AML-193 (cell line): ENCODE data around the gene SSU72.

Experiments used
- DNase-seq, 2 experiments: peaks; one replicate each; lab custom pipeline; 2025; lab: John Stamatoyannopoulos, UW

The SSU72 gene

DNA sequence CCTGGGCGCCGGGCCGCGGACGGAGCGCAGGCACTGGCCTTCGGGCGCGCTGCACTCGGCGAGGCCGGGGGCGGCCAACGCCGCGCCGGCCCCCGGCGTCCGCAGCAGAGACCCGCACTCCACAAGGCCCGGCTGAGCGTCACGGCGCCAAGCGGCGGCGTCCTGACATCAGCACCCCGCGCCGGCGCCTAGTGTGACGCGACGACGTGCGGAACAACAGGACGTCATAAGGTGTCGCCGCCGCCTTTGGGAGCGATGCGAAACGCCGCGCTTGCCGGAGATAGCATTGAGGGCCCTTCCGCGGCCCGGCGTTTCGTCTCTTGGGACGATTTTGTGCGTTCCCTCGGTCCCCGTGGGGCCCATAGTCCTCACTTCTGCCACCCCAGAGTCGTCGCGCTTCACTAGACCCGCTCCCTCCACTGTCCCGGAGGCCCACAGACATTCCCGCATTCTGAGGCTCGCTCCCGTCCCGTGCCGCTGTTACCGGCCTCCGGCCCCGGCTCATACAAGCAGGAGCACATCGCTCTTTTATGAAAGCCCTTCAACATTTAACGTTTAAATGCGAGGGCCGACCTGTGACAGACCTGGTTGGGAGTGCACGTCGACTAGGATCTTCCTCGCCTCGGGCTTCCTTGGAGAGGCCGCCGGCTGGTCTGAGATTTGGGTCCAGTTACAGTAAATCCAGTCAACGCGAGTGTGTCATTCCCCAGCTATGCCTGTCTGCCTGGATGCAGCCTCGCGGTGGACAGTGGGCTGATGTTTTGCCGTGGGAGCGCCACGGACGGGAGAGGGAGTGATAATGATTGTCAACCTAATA, at the start of gene SSU72:
Gene SSU72 (minus strand): TSS at position 143 of the 817 bp plus-strand sequence. CDS start 306 bp downstream, outside the sequence.
- DNase-seq, result peak; percentile 74 to 84

DNA sequence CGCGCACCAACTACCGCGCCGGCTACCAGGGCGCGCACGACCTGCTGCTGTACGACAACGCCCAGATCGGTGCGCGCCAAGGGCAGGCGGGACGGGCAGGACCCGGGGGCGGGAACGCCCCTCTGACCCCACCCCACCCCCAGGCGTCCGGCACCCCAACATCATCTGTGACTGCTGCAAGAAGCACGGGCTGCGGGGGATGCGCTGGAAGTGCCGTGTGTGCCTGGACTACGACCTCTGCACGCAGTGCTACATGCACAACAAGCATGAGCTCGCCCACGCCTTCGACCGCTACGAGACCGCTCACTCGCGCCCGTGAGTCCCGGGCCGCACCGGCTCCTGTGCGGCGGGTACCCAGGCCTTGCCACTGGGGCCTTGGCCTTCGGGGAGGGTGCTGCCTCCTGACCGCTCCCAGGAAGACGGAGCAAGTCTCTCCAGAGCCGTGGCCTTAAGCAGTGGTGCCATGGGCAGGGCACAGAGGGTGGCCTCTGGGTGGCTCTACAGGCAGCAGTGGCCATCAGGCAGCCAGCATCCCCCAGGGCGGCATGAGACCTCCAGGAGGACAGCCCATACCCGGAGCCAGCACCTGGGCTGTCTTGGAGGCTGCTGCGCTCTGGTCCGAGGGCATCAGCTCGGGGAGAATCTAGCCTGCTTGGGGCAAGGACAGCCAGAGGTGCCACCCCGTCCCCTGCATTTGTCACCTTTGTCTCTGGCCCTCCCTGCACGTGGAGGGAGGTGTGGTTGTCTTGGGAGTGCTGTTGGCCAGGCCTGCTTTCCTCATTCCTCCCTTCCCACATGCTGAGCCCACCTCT, 49.2 kb upstream of the SSU72 start:
- DNase-seq, result no peak

DNA sequence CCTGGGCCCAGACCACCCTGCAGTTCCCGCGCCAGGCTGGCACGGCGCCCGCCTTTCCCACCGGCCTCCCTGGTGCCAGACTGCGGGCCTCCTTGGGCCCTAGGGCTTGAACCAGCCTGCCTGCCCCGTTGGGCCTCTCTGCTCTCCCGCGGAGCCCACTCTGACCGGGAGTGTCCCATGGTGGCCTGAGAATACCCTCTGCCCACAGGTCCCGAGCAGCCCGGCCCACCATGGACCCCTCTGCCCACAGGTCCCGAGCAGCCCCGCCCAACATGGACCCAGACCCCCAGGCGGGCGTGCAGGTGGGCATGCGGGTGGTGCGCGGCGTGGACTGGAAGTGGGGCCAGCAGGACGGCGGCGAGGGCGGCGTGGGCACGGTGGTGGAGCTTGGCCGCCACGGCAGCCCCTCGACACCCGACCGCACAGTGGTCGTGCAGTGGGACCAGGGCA, 48.5 kb upstream of the SSU72 start:
- no peak for DNase-seq

DNA sequence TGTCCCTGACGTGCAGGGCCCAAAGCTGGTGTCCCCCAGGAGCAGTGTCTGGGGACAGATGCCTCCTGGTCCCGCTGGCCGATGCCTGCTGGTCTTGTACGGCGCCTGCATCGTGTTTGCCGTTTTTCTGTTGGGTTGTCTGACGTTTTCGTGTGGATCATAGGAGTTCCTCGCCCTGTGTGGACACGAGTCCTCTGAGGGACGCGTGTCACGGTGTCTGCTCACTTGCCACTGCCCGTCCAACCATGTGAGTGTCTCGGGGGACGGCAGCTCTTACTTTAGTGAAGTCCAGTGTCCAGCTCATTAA, 48.1 kb upstream of the SSU72 start:
- DNase-seq, result no peak

DNA sequence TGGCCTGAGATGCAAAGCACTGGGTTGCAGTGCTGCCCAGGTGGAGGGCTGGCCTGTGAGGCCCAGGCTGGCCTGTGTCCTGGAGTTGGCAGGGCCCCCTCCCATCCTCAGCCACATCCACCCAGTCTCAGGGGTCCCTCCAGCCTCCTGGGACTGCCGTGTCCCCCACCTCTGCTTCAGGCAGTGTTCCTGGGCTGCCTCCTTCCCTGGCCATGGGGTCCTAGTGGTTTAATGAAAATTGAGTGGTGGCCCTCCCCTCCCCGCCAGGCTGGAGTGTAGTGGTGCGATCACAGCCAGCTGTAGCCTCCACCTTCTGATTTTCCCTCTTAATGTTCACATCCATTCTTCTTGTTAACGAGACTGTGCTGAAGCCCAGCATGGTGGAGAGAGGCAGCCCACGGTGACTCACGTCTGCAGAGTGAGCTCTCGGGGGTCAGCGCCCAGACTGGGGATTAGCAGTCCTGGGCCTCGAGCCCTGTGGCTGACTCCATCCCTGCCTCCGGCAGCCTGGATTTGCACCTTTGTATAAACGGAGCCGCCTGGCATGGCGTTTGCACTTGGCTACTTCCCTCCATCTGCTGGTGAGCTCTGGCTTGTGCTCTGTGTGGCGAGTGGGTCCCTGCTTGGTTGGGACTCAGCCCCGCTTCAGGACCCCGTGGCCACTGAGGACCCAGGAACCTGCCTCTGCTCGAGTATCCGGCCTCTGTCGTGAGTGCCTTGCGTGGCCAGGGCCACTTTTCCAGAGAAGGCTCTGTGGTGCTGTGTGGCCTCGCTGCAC, 47.5 kb upstream of the SSU72 start:
- DNase-seq, result no peak

DNA sequence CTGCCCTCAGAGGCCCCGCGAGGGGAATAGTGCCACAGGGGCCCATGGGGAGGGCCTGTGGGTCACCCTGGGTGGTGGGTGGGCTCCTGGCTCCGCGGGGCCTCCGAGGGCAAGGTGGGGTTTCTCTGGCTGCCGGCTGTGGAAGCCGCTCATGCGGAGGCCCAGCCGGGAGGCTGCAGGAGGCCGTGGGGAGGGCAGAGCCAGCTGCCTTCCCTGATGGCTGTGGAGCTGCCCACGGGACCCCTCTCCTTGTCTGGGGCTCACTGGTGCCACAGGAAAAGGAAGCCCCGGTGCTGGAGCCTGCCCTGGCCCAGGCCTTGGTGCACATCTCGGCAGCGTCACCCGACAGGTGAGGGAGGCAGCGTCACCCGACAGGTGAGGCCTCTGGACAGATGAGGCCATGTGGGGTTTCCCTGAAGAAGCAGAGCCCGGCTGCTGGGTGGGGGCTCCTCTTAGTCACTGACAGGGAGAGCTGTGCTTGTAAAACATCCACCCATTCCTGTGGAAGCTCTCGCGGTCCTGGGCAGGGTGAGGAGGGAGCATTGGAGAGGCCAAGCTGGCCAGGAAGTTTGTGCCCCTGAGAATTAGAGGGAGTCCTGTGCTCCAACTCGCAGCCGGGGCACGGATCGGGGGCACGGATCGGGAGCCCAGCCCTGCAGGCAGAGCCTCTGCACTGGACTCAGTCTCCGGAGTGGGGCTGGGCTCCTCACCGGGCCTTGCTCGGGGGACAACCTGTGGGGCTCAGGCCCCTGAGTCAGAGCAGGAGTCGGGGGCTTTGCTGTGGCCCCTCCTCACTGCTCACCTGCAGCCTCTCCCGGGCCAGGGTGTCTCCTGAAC, 46.7 kb upstream of the SSU72 start:
- DNase-seq, result no peak

DNA sequence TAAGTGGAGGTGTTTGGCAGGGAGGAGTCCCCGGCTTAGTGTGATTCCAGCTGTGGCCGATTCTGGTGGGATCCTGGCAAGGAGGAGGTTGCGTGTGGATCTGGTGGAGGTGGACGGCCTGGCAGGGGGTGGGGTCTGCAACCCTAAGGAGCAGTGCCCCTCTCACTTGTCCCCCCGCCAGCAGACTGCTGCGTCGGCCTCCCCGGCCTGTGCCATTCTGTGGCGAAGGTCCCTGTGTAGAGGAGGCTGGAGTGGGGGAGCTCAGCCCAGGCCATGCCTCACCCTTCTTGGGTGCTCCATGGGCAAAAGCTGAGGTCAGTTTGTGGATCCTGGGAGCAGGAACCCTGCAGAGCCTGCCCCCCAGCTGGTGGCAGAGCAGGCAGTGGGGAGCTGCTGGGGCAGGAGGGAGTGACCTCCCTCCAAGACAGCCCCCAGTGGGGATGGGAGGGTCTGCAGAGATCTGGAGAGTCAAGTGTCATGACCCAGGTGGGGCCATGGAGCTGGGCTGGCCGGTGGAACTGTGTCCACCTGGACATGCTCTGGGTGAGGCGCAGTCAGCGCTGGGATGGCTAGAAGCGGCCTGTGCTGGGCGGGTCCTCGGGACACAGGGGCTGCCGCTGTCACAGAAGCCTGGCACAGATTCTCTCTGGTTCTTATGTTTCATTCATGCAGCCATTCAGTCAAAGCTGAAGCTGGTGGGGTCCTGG, 45.9 kb upstream of the SSU72 start:
- DNase-seq, result no peak

DNA sequence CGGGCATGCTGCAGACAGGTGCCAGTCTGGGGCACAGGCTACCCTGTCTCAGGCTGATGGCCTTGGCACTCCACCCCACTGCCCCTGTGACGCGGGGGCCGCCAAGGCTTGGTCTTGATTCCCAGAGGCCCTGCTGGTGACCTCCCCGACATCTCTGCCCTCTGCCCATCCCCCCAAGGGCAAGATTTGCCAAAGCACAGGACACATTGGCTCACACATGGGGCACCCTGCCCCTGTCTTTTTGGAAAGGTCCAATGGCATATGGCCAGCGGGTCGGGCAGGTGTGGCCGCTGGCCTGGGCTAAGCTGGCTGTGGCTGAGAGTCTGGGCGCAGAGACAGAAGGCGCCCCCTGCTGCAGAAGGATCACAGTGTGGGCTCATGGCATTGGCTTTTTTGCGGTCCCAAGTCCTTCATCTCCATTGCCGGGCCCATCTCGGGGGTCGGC, 45.3 kb upstream of the SSU72 start:
- DNase-seq, result no peak

DNA sequence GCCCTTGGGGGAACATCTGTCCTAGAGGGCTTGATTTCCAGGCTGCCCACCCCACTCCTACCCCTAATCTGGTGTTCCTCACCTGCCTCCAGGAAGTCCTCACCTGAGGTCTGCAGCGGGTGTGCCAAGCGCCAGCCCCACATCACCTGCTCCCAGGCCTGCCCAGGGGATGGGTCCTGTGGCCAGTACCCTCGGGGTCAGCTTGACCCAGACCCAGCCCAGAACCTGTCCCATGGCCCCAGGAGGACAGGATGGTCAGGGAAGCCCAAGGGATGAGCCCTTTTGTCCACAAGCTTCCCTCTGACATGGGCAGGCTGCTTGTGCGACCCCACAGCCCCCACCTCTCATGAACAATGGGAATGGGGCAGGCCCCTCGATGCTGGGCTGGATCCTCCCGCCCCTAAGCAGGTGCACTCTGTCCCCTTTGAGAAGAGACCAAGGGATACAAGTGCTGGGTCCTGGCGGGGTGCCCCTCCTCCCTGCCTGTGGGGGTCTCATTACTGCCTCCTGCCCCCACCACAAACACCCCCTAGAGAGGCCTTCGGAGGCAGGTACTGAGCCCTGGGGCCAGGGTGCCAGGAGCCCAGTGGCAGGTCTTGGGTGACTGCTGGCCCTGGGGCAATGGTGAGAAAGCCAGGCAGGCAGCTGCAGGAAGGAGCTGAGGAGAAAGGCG, 43.9 kb upstream of the SSU72 start:
- no peak for DNase-seq

DNA sequence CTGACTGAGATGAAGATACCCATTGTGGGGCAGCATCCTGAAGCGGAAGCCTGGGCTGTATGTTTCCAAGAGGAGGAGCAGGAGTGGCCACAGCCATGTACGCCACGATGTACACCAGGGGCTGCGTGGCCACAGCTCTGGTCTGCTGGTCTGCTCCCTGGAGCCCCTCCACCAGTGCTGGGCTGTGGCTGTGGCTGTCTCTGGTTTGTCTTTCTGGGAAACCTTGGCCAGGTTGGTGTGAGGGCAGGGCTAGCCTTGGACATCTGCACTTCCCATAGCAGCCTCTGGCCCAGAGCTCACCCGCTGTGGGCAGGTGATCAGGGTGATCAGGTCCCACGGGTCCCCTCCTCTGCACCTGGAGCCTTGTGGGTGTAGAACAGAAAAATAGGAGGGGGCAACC, 43.3 kb upstream of the SSU72 start:
- DNase-seq, result no peak

DNA sequence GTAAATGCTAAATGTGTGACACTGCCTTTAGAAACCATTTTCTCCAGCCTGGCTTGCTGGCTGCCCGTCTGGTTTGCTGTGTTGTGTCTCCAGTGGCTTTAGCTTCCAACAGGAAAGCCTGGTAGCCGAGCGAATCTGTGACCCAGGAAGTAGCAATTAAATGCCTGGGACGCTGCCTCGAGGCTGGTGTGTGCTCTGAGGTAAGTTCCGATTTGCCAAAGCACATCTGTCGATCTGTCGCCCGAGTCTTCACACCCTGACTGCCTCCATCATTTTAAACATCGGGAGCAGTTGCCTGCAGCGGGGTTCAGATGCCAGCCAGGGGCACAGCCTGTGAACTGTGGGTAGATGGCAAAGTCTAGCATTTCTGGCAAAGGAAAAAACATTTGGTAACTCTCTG, 42.9 kb upstream of the SSU72 start:
- DNase-seq, result no peak

DNA sequence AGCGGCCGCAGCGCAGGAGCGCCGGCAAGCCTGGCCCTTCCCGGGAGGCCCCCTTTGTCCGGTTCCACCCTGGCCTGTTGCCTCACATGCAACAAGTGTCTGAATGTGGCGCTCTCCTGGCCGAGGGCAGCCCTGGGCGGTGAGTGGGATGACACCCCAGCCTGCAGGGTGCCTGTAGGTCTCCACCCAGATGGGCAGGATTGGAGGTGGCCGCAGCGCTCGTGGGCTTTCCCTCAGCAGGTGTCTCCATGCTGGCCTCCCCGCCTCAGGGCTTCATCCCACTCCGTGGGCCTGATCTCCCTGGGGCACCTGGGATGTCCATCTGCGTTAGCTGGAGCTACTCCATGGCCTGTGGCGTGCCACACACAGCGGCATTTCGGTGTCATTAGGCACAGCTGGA, 42.2 kb upstream of the SSU72 start:
- no peak for DNase-seq

DNA sequence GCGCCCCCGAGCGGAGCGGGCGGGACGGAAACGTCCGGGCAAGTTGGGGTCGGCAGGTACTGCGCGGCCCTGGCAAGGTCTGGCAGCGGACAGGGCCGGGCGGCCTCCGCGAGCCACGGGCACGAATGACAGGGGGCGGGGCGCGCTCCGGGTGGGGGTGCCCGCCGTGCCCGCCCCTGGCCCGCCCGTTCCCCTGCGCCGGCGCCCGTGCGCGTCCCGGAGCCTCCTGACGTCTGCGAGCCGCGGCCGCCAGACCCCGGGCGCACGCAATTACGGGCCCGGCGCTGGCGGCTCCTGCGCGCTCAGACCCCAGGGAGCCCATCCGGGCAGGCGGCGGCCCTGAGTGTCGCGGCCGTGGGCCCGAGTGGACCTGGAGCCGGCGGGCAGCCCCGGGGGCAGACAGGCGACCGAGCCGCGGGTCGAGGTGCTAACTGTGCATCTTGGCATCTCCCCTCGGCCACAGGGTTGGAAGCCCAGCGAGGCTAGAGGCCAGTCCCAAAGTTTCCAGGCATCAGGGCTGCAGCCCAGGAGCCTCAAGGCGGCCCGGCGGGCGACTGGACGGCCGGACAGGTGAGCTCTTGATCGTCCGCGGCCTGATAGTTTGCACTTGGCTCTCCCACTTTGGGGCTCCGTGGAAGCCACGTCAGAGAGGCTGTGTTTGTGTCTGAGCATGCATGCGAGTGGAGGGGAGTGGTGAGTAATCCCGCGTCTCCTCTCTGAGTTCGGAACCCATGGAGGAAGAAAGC, 41.6 kb upstream of the SSU72 start:
- DNase-seq, result no peak

DNA sequence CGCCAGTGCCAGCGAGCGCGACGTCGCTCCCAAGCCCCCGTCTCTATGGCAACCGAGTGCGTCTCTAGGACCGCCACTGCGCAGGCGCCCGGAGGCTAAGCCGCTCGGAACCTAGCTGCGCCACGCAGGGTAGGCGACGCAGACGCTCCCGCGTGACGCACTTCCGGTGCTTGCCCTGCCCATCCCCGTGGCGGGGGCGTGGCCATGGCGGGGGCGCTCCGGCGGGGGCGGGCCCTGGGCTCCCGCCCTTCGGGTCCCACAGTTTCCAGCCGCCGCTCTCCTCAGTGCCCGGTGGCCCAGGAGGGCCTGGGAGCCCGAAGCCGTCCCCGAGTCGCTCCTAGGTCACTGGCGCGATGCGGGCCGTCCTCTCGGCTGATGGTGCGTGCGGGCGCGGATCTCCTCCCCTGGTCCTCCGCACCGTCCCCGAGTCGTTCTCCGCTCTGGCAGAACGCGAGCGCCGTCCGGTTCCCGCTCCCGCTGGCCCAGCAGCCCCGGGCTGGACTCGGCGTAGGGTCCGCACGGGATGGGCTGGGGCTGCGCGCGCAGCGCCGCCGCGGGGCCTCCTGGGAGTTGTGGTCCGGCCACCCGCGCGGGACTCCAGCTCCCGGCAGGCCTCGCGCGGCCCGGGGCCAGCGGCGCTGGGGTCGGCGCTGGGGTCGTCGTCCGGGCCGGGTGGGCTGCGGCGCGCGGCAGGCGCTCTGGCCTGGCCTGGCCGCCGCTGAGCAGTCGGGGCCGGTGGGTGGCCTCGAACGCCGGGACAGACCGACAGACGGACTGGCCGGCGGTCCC, 40.8 kb upstream of the SSU72 start, which contains the start of gene MIB2:
Gene MIB2 (plus strand): TSS at position 245 of the 789 bp plus-strand sequence. CDS start 7,953 bp downstream, outside the sequence.
- peak; percentile 86 to 87 for DNase-seq

DNA sequence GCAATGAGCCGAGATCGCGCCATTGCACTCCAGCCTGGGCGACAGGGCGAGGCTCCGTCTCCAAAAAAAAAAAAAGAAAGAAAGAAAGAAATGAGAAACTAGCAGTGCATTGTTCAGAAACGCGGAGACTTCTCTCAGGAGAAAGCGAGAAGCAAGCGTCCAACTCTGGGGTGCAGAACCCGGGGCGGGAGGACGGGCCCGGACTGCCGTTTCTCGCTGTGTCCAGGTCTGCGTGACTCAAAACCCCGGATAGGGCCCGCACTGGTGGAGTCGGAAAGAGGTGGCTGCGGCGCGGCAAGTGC, 40.2 kb upstream of the SSU72 start:
- no peak for DNase-seq

DNA sequence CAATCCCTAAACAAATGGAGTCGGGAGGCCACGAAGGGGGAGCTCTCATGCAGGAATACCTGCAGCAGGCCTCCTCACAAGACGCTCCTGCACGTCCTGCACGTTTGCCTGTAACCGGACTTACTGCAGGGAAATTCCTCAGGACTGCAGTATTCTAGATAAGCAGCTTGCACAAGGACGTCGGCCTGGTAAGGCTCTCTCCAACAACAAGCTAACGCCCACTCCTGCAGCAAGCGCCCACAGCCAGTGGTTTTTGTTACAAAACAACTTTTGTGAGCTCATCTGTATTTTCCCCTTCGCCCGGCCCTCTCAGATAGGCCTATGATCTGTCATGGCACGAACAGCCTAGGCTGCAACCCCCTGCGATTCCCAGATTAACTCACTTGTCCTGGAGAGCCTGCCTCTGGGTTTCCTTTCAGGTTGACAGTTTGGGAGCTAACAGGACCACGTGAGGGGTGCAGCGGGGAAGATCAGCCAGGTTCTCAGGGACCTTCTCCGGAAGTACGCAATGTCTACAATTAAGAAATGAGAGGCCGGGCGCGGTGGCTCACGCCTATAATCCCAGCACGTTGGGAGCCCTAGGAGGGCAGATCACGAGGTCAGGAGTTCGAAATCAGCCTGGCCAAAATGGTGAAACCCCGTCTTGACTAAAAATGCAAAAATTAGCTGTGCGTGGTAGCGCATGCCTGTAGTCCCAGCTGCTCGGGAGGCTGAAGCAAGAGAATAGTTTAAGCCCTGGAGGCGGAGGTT, 39.7 kb upstream of the SSU72 start:
- peak; percentile 78 to 82 for DNase-seq

DNA sequence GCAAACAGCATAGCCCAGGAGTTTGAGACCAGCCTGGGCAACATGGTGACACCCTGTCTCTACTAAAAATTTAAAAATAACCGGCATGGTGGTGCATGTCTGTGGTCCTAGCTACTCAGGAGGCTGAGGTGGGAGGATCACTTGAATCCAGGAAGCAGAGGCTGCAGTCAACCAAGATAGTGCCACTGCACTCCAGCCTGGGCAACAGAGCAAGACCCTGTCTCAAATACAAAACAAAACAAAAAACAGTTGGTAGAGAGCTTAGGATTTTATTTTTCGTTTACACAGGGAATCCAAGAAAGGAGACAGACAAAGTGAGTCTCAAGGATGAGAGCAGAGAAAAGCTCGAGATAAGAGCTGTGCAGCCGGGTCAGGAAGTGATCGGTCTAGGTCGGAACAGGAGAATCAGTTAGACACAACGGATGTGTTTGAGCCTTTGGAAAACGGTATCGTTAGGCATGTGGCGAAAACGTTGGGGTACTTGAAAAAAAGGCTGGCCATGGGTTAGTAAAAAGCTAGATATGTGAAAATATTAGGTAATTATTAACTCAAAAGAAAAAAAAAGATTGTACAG, 38.9 kb upstream of the SSU72 start:
- no peak for DNase-seq

DNA sequence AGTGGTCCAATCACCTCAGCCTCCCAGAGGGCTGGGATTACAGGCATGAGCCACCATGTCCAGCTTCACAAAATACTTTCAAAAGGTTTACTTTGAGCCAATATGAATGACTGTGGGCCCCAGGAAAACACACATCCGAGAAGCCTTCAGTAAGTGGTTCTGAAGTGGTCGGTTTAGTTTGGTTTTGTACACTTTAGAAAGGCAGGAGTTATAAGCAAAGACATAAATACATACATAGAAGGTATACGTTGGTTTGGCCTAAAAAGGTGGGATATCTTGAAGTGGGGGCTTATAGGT, 37.4 kb upstream of the SSU72 start:
- DNase-seq, result no peak
